Daoy (cell line): ENCODE data around the gene ERICH2. TPM values are rescaled to one million over a fixed set of nuclear protein-coding genes. Genes with fewer than 3 reads are reported as not detected.

Source experiments
- DNase-seq: peaks from one replicate; pipeline ENCODE4 v3.0.0-alpha.2; 2015; ENCODE audit warnings: low read depth
- total RNA-seq: library from RNA; depleted of rRNA; stranded (reverse); fragments of >200 nt; shearing (Covaris generic); gene quantifications from 2 replicates; pipeline ENCODE4 v1.2.3, GENCODE V29; 2014

Gene ERICH2
- total RNA-seq, 1 experiment from 2014 or later = not detected

DNA sequence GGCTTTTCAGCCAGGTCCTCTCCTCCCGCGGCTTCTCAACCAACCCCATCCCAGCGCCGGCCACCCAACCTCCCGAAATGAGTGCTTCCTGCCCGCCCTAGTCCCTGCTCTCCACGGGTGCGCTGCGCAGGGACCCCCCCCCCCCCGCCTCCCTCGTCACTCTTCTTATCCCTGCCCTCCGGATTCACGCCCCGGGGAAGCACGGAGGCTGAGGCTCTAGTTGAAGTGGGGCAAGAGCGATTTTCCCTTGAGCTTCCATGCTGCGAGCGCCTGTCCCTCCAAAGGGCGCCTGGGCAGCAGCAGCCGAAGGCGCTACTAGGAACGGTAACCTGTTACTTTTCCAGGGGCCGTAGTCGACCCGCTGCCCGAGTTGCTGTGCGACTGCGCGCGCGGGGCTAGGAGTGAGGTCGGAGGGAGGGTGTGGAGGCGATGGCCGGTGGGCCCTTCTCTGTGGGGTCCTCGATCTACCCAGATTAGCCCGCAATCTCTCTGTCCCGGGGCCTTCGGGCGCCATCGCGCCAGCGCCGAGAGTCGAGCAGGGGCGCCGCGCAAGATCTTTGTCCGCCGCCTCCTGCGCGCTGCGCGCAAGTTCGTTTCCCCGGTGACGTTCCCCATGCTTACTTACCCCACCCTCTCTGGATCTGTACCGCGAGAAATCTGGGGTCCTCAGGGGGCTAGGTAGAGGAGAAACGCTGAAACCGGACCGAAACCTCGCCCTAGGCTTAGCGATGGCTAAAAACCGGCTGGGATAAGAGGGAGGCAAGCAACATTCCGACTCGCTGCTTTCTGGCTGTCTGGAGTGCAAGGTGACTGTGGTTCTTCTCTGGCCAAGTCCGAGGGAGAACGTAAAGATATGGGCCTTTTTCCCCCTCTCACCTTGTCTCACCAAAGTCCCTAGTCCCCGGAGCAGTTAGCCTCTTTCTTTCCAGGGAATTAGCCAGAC, 47.2 kb downstream of the ERICH2 start:
- peak; percentile 54 for DNase-seq

DNA sequence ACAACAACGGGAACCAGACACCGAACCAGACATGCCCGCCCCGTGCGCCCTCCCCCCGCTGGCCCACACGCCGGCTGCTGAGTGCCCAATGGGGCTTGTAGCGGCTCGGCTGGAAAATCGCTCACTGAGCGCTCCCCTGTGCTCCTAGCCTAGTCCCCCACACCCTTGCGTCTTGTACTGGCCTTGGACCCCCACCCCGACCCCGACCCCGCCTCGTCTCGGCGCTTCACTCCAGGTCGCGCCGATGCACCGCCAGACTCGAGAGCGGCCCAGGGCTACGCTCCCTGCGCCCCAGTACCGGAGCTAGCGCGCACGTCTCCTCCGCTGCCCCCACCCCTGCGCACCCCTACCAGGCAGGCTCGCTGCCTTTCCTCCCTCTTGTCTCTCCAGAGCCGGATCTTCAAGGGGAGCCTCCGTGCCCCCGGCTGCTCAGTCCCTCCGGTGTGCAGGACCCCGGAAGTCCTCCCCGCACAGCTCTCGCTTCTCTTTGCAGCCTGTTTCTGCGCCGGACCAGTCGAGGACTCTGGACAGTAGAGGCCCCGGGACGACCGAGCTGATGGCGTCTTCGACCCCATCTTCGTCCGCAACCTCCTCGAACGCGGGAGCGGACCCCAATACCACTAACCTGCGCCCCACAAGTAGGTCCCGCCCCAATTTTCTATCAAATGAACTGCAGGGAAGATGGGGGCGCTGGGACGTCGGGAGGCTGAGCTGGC, 48.0 kb downstream of the ERICH2 start:
- peak; percentile 32 for DNase-seq

DNA sequence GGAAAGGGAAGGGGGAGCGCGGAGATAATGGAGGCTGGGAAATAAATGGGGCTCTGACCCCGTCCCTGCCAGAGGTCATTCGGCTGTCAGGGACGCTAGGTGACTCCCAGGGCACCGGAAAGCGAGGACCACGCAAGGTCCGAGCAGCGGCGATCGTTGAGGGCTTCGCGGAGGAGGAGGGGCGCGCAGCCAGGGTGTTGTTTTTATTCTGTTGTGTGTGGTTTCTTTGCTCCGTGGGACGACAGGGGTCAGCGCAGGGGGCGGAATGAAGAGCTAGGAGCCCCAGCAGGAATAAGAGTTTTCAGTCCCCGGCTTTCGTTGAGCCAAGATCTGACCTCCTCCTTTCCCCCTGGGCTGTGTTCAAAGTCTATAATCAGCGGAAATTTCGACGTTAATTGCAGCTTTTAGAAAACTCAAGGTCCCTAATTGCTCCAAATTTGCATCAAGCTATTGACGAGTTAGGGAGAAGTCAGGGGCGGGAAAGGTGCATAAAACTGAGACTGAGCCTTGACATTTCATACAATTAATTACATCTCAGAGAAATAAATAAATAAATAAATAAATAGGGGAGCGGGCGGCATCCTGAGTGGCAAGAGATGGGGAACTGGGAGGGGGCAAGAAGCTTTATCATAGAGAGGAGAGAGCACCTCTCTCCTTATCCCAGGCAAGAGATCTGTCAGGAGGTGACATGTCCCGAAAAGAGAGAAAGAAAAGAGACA, 48.7 kb downstream of the ERICH2 start:
- no peak for DNase-seq

- no peak for DNase-seq
Observed at GRCh38 chr2:170819680-170820664, 49.8 kb downstream of the ERICH2 start.

DNA sequence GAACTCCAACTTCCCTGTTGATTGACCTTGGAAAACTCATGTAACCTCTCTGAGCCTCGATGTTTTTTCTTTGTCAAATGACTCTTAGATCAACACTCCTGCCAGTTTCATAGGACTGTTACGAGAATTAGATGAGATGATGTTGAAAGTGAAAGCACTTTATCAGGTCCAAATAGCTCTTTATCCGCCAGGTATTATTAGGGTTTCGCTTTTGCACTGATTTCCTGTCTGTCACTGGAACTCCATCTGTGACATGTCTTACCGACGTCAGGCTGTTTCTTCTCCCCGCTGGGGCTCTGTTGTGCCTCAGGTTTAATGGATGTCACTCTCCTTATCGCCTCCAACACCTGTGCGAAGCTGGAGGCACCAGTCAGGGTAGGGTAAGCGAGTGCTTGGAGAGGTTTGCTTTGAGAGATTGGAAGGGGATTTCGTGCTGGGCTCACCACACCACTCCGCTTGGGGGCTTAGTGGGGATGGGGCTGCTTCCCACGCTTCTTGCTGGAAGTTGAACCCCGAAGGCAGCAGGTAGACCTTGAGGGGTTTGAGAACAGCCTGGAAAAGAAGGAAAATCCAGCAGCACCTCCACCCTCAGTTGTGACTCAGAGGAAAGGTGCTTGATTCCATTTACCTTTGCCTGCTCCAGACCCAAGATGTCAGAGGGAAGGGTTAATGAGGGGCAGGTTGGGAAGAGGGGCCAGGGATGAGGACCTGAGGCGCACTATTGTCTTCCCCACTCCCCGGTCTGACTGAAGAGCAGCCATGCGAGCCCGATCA, 50.8 kb downstream of the ERICH2 start:
- no peak for DNase-seq

- DNase-seq = no peak
Observed at GRCh38 chr2:170821531-170822289, 51.5 kb downstream of the ERICH2 start.

GRCh38 chr2:170822290-170823087, 52.3 kb downstream of the ERICH2 start:
- peak; percentile 42 for DNase-seq

DNA sequence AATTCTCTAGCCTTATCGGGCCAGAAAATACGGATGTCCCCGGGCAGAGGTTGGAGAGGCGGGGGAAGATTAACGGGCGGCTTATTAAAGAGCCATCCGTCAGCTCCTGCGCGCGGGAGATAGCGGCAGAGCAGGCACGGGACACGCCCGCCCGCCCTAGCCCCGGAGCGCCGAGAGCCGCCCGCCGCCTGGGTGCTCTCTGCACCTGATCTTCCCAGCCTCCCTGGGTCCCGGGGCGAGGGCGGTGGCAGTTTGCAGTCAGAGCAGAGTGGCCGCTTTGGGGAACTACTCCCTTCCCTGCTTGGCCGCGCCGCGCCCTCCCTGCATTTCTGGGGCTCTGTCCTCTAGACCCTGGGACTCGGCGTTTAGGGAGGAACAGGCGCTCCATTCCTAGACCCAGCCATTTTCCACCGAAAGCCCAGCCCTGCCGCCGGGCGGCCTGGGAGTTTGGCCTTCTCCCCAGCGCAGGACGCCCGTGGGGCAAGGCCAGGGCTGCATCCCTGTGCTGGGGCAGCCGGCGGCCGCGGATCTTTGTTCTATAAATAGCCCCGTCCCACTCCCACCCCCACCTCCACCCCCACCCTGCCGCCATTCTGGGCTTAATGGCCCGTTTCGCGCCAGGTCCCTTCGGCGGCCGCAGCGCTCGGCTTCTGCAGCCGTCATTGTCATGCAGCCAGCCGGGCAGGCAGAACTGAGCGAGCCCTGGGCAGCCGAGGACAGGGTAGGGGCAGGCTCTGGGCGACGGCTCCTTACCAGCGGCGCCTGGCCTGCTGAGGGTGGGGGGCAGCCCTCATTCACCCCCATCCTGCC, 53.1 kb downstream of the ERICH2 start:
- DNase-seq = no peak

GRCh38 chr2:170823898-170824215, 53.7 kb downstream of the ERICH2 start:
- DNase-seq = no peak

DNA sequence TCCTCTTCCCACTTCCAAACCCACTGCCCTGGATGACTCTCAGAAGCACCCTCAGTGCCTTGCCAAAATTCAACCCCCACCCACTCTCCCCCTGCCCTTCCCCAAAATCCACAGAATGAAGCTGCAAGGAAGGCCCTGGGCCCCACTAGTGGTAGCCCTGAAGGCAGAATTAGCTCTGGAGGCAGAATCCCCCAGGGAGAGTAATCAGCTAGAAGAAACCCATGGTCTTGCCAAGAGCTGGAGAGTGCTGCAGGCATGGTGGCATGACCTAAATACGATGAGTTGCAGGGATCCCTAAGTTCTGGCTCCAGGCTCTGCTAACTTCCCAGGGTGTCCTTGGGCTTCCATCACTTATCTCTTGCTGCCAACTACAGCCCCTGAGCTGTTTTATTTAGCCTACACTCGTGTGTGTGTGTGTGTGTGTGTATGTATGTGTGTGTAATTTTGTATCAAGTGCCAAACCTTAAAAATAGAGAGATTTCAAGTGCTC, 54.4 kb downstream of the ERICH2 start:
- DNase-seq = no peak

GRCh38 chr2:170827841-170828532, 57.8 kb downstream of the ERICH2 start:
- no peak for DNase-seq

GRCh38 chr2:170828533-170828916, 58.3 kb downstream of the ERICH2 start:
- DNase-seq = no peak

DNA sequence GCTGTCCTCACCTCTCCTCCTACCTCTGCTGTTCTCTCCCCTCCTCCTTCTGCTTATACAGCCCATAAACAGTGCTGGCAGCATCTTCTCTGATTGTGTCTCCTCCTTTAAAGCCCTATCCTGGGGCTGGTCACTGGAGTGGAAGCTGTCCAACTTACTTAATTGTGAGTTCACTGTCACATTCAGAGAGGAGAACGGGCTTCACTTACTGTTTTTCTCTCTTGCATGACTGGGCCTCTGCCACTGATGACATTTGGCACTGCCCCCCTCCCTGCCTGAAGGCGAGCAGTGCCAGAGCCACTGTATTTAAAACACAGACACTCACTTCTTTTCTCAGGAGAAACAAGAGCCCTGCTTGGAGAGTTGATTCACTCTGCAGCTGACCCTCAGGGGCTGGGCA, 58.9 kb downstream of the ERICH2 start:
- DNase-seq = no peak

DNA sequence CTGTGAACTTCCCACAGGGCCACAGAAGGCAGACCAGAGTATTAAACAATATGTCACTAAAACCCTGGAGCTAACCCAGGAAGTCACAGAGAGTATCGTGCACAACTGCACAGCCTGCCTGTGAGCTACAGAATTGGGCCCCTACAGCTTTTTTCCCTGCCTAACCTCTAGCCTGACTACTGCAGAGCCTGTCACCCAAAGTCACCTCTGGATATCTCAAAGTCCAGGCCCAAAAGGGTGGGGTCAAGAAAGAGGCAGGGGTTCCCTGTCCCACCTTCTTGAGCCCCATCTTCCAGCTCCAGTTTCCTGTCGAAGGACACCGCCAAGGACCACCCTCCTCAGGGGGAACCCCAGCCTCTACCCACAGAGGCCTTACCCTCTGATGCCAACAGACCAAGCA, 60.0 kb downstream of the ERICH2 start:
- DNase-seq = no peak

- no peak for DNase-seq
Observed at GRCh38 chr2:170831115-170831514, 60.9 kb downstream of the ERICH2 start.

DNA sequence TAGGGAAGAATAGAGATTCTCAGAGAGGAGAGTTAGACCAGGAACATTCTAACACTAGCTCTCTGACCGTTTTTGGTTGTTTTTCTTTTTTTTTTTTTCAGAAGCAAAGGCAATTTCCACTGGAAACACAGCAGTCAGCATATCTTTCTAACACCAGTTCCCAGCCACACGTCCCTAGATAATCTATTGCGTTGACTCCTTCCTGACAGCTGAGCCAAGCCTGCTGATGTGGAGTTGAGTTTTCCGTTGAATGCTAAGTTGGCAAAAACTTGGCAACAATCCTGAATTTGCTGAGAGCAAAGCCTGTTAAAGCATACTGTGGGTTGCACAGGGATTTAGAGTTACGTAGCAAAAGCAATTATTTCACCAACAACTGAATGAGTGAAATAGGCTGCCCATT, 65.8 kb downstream of the ERICH2 start:
- DNase-seq = no peak

DNA sequence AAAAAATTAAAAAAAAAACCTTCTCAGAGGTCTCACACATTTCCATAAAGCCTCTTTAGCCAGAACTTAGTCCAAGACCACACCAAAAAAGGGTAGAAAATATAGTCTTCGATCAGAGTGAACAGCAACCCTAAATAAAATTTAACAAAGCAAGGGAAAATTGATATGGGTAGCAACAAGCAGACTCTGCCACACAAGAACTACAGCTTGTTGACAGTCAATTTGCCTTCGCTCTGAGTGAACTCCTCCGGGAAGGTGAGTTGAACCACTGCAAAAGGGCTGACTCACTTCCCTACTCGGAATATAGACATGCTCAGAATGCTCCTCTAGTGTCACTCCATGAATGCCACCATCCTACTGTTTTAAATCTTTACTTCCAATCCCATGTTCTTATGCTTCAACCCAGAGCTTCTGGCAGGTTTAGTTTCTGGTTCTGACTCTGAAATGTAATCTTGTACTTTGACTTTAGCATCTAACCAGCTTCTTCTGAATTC, 70.6 kb downstream of the ERICH2 start:
- no peak for DNase-seq
